ENCODE measurements around the gene RNF187.

DNA sequence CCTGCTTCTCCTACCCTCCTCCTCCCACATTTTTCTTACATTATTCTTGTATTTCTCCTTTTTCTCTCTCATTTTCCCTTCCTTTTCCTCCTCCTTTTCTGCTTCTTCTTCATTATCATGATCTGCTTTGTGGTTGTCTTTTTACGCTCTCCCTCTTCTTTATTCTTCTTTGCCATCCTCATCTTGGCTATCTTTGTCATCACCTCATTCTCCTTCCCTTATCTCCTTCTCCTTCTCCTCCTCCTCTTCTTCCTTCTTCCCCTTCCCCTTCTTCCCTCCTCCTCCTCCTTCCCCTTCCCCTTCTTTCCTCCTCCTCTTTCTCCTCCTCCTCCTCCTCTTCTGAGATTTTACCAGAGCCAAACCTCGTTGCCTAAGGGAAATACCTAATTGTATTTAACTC lies 30.5 kb downstream of the RNF187 start:
- TF ChIP-seq EZH2phosphoT487 (IDR thresholded peaks at IDR 0.05; ENCODE audit: borderline replicate concordance, low read depth, low read length) = no peak
- TF ChIP-seq, protein P1, sequence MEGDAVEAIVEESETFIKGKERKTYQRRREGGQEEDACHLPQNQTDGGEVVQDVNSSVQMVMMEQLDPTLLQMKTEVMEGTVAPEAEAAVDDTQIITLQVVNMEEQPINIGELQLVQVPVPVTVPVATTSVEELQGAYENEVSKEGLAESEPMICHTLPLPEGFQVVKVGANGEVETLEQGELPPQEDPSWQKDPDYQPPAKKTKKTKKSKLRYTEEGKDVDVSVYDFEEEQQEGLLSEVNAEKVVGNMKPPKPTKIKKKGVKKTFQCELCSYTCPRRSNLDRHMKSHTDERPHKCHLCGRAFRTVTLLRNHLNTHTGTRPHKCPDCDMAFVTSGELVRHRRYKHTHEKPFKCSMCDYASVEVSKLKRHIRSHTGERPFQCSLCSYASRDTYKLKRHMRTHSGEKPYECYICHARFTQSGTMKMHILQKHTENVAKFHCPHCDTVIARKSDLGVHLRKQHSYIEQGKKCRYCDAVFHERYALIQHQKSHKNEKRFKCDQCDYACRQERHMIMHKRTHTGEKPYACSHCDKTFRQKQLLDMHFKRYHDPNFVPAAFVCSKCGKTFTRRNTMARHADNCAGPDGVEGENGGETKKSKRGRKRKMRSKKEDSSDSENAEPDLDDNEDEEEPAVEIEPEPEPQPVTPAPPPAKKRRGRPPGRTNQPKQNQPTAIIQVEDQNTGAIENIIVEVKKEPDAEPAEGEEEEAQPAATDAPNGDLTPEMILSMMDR (conservative IDR thresholded peaks at IDR 0.05; ENCODE audit: low read length) = no peak
